IMR-90 (cell line): ENCODE results near the gene CEP63. TPM values are rescaled to one million over a fixed set of nuclear protein-coding genes. Genes with fewer than 3 reads are reported as not detected.
"Not testable (repeated sequence)": the region's sequence is repeated elsewhere in the genome, so short reads cannot be mapped to it uniquely, and the experiment has no call there.

Experiments
- ATAC-seq: fragments of 200-7000 bp; cut with Tn5 transposase; 2 replicates; pipeline ENCODE4 v1.9.1; 2020; ENCODE audit warnings: low read depth, mild to moderate bottlenecking, moderate library complexity
- BruUV-seq: library from RNA; stranded (reverse); fragments of 400-500 nt; replicated peaks from 2 replicates; lab custom pipeline; 2021; lab: Mats Ljungman, UMichigan
- CTCF ChIA-PET: fragments of 300-600 bp; formaldehyde crosslinking; extraction: SDS; loops from one replicate; lab custom pipeline; 2021; ENCODE audit warnings: antibody characterized with exemption; lab: Yijun Ruan, JAX
- POLR2A ChIA-PET: fragments of 300-600 bp; sonication (Branson Sonifier 250); formaldehyde crosslinking; loops from one replicate; lab custom pipeline; 2022; ENCODE audit warnings: antibody characterized with exemption; ENCODE audit not compliant: unreplicated experiment; lab: Charles Lee
- DNase-seq: peaks from one replicate; pipeline ENCODE4 v3.0.0; 2013
- H2AFZ ChIP-seq: replicated peaks from 2 replicates; pipeline ENCODE3; 2013; ENCODE audit warnings: low read length, mild to moderate bottlenecking; ENCODE audit not compliant: poor library complexity
- H2AK5ac ChIP-seq: 2 replicates; pipeline ENCODE4 v1.6.1; 2013; ENCODE audit warnings: low read depth, low read length, inconsistent platforms
- H2AK9ac ChIP-seq: replicated peaks from 2 replicates; pipeline ENCODE3; 2013; ENCODE audit warnings: mild to moderate bottlenecking, low read depth, low read length, moderate library complexity; ENCODE audit not compliant: poor library complexity
- H2BK120ac ChIP-seq: 2 replicates; pipeline ENCODE4 v1.6.1; 2013; ENCODE audit warnings: low read depth, low read length, inconsistent platforms
- H2BK15ac ChIP-seq: 3 replicates; pipeline ENCODE4 v1.6.1; 2013; ENCODE audit warnings: low read depth, low read length, inconsistent platforms
- H2BK20ac ChIP-seq: 2 replicates; pipeline ENCODE4 v1.6.1; 2013; ENCODE audit warnings: low read depth, mild to moderate bottlenecking, inconsistent platforms, low read length, moderate library complexity
- H2BK5ac ChIP-seq: 2 replicates; pipeline ENCODE4 v1.6.1; 2013; ENCODE audit warnings: mild to moderate bottlenecking, low read depth, low read length, inconsistent platforms; ENCODE audit not compliant: poor library complexity, severe bottlenecking
- H3K14ac ChIP-seq: replicated peaks from 2 replicates; pipeline ENCODE4 v1.6.1; 2013; ENCODE audit warnings: low read depth, low read length, inconsistent platforms
- H3K18ac ChIP-seq: 2 replicates; pipeline ENCODE4 v1.6.1; 2013; ENCODE audit warnings: low read depth, low read length, control low read depth
- H3K23ac ChIP-seq: 2 replicates; pipeline ENCODE4 v1.6.1; 2013; ENCODE audit warnings: low read depth, low read length, inconsistent platforms
- H3K27ac ChIP-seq: 2 replicates; pipeline ENCODE4 v1.5.1; 2013; ENCODE audit warnings: mild to moderate bottlenecking, control low read depth, low read length; ENCODE audit not compliant: insufficient read depth
- H3K27me3 ChIP-seq: 2 replicates; pipeline ENCODE4 v1.6.1; 2013; ENCODE audit warnings: low read length; ENCODE audit not compliant: control insufficient read depth, insufficient read depth
- H3K36me3 ChIP-seq: 2 replicates; pipeline ENCODE4 v1.6.1; 2013; ENCODE audit warnings: low read length, mixed read lengths; ENCODE audit not compliant: control insufficient read depth, insufficient read depth
- H3K4ac ChIP-seq: 2 replicates; pipeline ENCODE4 v1.6.1; 2013; ENCODE audit warnings: low read depth, low read length, inconsistent platforms
- H3K4me1 ChIP-seq: 2 replicates; pipeline ENCODE4 v1.6.1; 2013; ENCODE audit warnings: low read length, mixed read lengths; ENCODE audit not compliant: control insufficient read depth, insufficient read depth
- H3K4me2 ChIP-seq: 2 replicates; pipeline ENCODE4 v1.6.1; 2013; ENCODE audit warnings: low read depth, mild to moderate bottlenecking, control low read depth, low read length, moderate library complexity
- H3K4me3 ChIP-seq: 2 replicates; pipeline ENCODE4 v1.5.1; 2013; ENCODE audit warnings: low read depth, mild to moderate bottlenecking, control low read depth, low read length, moderate library complexity; ENCODE audit not compliant: insufficient read depth
- H3K56ac ChIP-seq: 2 replicates; pipeline ENCODE4 v1.6.1; 2013; ENCODE audit warnings: low read length, inconsistent platforms; ENCODE audit not compliant: insufficient read depth; ENCODE audit errors: extremely low read depth
- H3K79me1 ChIP-seq, 2 experiments: 2 replicates each; pipeline ENCODE4 v1.6.1; 2013; ENCODE audit warnings: low read length in 2 of 2, inconsistent platforms in 1 of 2, low read depth in 1 of 2
- H3K9ac ChIP-seq: 2 replicates; pipeline ENCODE4 v1.6.1; 2013; ENCODE audit warnings: low read depth, low read length, control low read depth
- H3K9me1 ChIP-seq: 2 replicates; pipeline ENCODE4 v1.6.1; 2013; ENCODE audit warnings: low read length, inconsistent platforms; ENCODE audit not compliant: insufficient read depth
- H3K9me3 ChIP-seq: 2 replicates; pipeline ENCODE4 v1.6.1; 2013; ENCODE audit warnings: low read length; ENCODE audit not compliant: control insufficient read depth, insufficient read depth
- H4K20me1 ChIP-seq: 2 replicates; pipeline ENCODE4 v1.6.1; 2013; ENCODE audit warnings: low read length, inconsistent platforms; ENCODE audit not compliant: insufficient read depth
- H4K5ac ChIP-seq: 2 replicates; pipeline ENCODE4 v1.6.1; 2013; ENCODE audit warnings: mild to moderate bottlenecking, low read depth, low read length, control low read depth
- H4K8ac ChIP-seq, 2 experiments: 2 replicates each; pipeline ENCODE4 v1.6.1; 2013; ENCODE audit warnings: low read depth in 2 of 2, low read length in 2 of 2, control low read depth in 1 of 2, inconsistent platforms in 1 of 2
- H4K91ac ChIP-seq: 2 replicates; pipeline ENCODE4 v1.6.1; 2013; ENCODE audit warnings: low read depth, low read length, inconsistent platforms; ENCODE audit not compliant: insufficient read depth
- WGBS, 2 experiments: methylation state at CpG; one replicate each; pipeline versions ENCODE4 v1.1.5 to v1.1.7; 2013; ENCODE audit warnings: missing lambda C conversion rate in 2 of 2; ENCODE audit not compliant: insufficient read length in 1 of 2; ENCODE audit errors: extremely low coverage in 2 of 2; 5-methylcytosine and 5-hydroxymethylcytosine counted together
- dilution Hi-C: fragments of 300-500 bp; cut with HindIII; formaldehyde crosslinking; loops from one replicate; pipeline ENCODE4 v1.14.3; 2018; ENCODE audit warnings: low sequenced_read_pairs; ENCODE audit not compliant: unreplicated experiment
- in situ Hi-C: fragments of 300-500 bp; cut with MboI; formaldehyde crosslinking; loops from 3 replicates; pipeline ENCODE4 v1.14.3; 2019; ENCODE audit warnings: low sequenced_read_pairs, inconsistent platforms, mixed read lengths
- intact Hi-C: fragments of 100-400 bp; cut with micrococcal nuclease; formaldehyde crosslinking; loops from 2 replicates; pipeline ENCODE4 v1.10.0; 2022
- polyA plus RNA-seq, 3 experiments: library from polyadenylated mRNA; depleted of rRNA; stranded (reverse); fragments of >200 nt; gene quantifications; 2 replicates each; pipeline ENCODE4 v1.2.3, GENCODE V29; 2012; ENCODE audit warnings: low replicate concordance in 1 of 3
- total RNA-seq: library from RNA; depleted of rRNA; stranded (reverse); fragments of >200 nt; gene quantifications from 2 replicates; pipeline ENCODE4 v1.2.3, GENCODE V29; 2012

Gene CEP63
- total and polyA plus RNA-seq, 2 of the 4 experiments (the other 2 are of a cell fraction), result 6.5 to 9.1 TPM

- H2AFZ ChIP-seq, H2BK120ac ChIP-seq, H3K27ac ChIP-seq, H3K9ac ChIP-seq, H3K27me3 ChIP-seq, in situ Hi-C loops, H2AK5ac ChIP-seq, H3K56ac ChIP-seq, H4K91ac ChIP-seq, H2BK5ac ChIP-seq, ATAC-seq, H2BK20ac ChIP-seq, H3K23ac ChIP-seq, H3K4me2 ChIP-seq, H3K4me1 ChIP-seq, H3K9me1 ChIP-seq, H3K18ac ChIP-seq, H3K14ac ChIP-seq, H2AK9ac ChIP-seq, H4K5ac ChIP-seq, H3K4ac ChIP-seq, POLR2A ChIA-PET, H4K20me1 ChIP-seq, H2BK15ac ChIP-seq, H3K36me3 ChIP-seq, dilution Hi-C loops, BruUV-seq, H4K8ac ChIP-seq, intact Hi-C loops, H3K79me1 ChIP-seq, DNase-seq, CTCF ChIA-PET, H3K9me3 ChIP-seq, H3K4me3 ChIP-seq: not testable (repeated sequence)
- WGBS, 2 experiments, result 100% methylated on average over 1 of the region's 2 CpGs; no CpG with 5 or more reads in 1 of the 2 experiments
Measured at GRCh38 chr3:134569899-134570298, 84.0 kb downstream of the CEP63 start.
